HepG2 (cell line): ENCODE results near the gene KIF1B. TPM values are rescaled to one million over a fixed set of nuclear protein-coding genes. Genes with fewer than 3 reads are reported as not detected.

ENCODE experiments used
- ADNP ChIP-seq: sonication (generic); formaldehyde crosslinking; IDR thresholded peaks from 2 replicates; pipeline ENCODE4 v1.4.0; 2020; ENCODE audit warnings: missing genetic modification reagents
- ERF ChIP-seq: IDR thresholded peaks from 2 replicates; pipeline ENCODE4 v1.6.1; 2018; ENCODE audit warnings: missing biosample characterization, missing genetic modification reagents
- GABPA ChIP-seq, 2 experiments: IDR thresholded peaks; 2 replicates each; pipeline ENCODE4 v1.6.1; 2011 to 2016; ENCODE audit warnings: low read depth in 2 of 2, low read length in 1 of 2, missing biosample characterization in 1 of 2, missing genetic modification characterization in 1 of 2
- HBP1 ChIP-seq: IDR thresholded peaks from 2 replicates; pipeline ENCODE4 v1.6.1; 2016; ENCODE audit warnings: low read depth, control low read depth
- MEIS1 ChIP-seq: sonication (generic); formaldehyde crosslinking; IDR thresholded peaks from 2 replicates; pipeline ENCODE4 v1.9.0; 2021; ENCODE audit warnings: mild to moderate bottlenecking, missing genetic modification reagents, moderate library complexity, borderline replicate concordance
- NR2F1 ChIP-seq, 2 experiments: fragments of 450-650 bp in 1 of 2; formaldehyde crosslinking in 1 of 2; IDR thresholded peaks; 2 replicates each; pipeline versions ENCODE4 v1.5.0 to v1.6.1; 2016 to 2020; ENCODE audit warnings: mild to moderate bottlenecking in 1 of 2, missing compliant biosample characterization in 1 of 2, missing genetic modification reagents in 1 of 2, moderate library complexity in 1 of 2
- PATZ1 ChIP-seq: sonication (generic); formaldehyde crosslinking; IDR thresholded peaks from 2 replicates; pipeline ENCODE4 v1.4.0; 2020; ENCODE audit warnings: missing genetic modification reagents
- RERE ChIP-seq: IDR thresholded peaks from 2 replicates; pipeline ENCODE4 v1.6.1; 2016; ENCODE audit warnings: low read depth, missing genetic modification reagents, missing compliant biosample characterization
- polyA plus RNA-seq, 8 experiments: library from polyadenylated mRNA; depleted of rRNA in 3 of 8; stranded (reverse) in 7 of 8; unstranded in 1 of 8; fragments of >200 nt; fragmentation: Illumina TruSeq in 4 of 8; extraction: Trizol in 4 of 8; gene quantifications; 2 replicates each; pipeline versions ENCODE4 v1.2.1 to v1.2.3, GENCODE V29; 2011 to 2016; ENCODE audit warnings: low read depth in 4 of 8, missing spikeins in 1 of 8, mixed read lengths in 1 of 8; ENCODE audit not compliant: insufficient read depth in 1 of 8
- total RNA-seq, 5 experiments: library from RNA; depleted of rRNA; stranded (reverse); fragments of >200 nt; fragmentation: Illumina TruSeq; extraction: Trizol; gene quantifications; 2 replicates each; pipeline ENCODE4 v1.2.3, GENCODE V29; 2016; ENCODE audit warnings: low read depth in 1 of 5
- TF ChIP-seq, protein P1 (sequence below): IDR thresholded peaks from 2 replicates; pipeline ENCODE4 v1.6.1; 2016; ENCODE audit warnings: mild to moderate bottlenecking
- TF ChIP-seq, protein P2 (sequence below): sonication (generic); formaldehyde crosslinking; IDR thresholded peaks from 2 replicates; pipeline ENCODE4 v1.4.0; 2020; ENCODE audit warnings: missing genetic modification reagents, low read depth, mild to moderate bottlenecking, borderline replicate concordance
- TF ChIP-seq, protein P3 (sequence below): sonication (generic); formaldehyde crosslinking; IDR thresholded peaks from 2 replicates; pipeline ENCODE4 v1.4.0; 2020; ENCODE audit warnings: mild to moderate bottlenecking, missing genetic modification reagents
- TF ChIP-seq, protein P4 (sequence below): sonication (generic); IDR thresholded peaks from 2 replicates; pipeline ENCODE4 v1.6.1; 2016; ENCODE audit warnings: low read depth, borderline replicate concordance

KIF1B gene
- total and polyA plus RNA-seq, 2 of the 13 experiments (the other 11 are each of a cell fraction or from before 2014, with no cell fraction given): 26.7 to 32.5 TPM

GRCh38 chr1:10171105-10171767 is 39.1 kb upstream of the KIF1B start (continued):
- peak; percentile 58 for TF ChIP-seq PATZ1
- TF ChIP-seq ERF (CRISPR knock-in tag): peak; percentile 43
- peak; percentile 61 to 78; a peak in 3 of 4 replicates for TF ChIP-seq NR2F1 (CRISPR knock-in tag; IDR thresholded peaks at IDR 0.05)
- TF ChIP-seq, protein P1, sequence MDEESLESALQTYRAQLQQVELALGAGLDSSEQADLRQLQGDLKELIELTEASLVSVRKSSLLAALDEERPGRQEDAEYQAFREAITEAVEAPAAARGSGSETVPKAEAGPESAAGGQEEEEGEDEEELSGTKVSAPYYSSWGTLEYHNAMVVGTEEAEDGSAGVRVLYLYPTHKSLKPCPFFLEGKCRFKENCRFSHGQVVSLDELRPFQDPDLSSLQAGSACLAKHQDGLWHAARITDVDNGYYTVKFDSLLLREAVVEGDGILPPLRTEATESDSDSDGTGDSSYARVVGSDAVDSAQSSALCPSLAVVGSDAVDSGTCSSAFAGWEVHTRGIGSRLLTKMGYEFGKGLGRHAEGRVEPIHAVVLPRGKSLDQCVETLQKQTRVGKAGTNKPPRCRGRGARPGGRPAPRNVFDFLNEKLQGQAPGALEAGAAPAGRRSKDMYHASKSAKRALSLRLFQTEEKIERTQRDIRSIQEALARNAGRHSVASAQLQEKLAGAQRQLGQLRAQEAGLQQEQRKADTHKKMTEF (CRISPR knock-in tag): peak; percentile 68
- TF ChIP-seq MEIS1 (CRISPR knock-in tag): peak; percentile 75; the same call in 1 of the 2 replicates
- TF ChIP-seq, protein P2, sequence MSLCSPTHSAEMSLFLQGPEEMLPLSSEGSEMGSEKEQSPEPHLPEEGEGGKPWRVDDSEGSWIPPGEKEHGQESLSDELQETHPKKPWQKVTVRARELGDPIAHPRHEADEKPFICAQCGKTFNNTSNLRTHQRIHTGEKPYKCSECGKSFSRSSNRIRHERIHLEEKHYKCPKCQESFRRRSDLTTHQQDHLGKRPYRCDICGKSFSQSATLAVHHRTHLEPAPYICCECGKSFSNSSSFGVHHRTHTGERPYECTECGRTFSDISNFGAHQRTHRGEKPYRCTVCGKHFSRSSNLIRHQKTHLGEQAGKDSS (CRISPR knock-in tag): peak; percentile 82; the same call in 1 of the 2 replicates
- TF ChIP-seq ADNP (CRISPR knock-in tag): 0 out of 2 replicates have a peak, but pooled peaks have one; percentile 9
- TF ChIP-seq GABPA (IDR thresholded peaks at IDR 0.05; ENCODE audit: low read depth, low read length): no peak
- peak; percentile 45; the same call in 1 of the 2 replicates for TF ChIP-seq GABPA (CRISPR knock-in tag; IDR thresholded peaks at IDR 0.05; ENCODE audit: low read depth)
- TF ChIP-seq RERE (CRISPR knock-in tag): 0 out of 2 replicates have a peak, but pooled peaks have one; percentile 28
- TF ChIP-seq HBP1 (CRISPR knock-in tag): 0 out of 2 replicates have a peak, but pooled peaks have one; percentile 5
- TF ChIP-seq, protein P3, sequence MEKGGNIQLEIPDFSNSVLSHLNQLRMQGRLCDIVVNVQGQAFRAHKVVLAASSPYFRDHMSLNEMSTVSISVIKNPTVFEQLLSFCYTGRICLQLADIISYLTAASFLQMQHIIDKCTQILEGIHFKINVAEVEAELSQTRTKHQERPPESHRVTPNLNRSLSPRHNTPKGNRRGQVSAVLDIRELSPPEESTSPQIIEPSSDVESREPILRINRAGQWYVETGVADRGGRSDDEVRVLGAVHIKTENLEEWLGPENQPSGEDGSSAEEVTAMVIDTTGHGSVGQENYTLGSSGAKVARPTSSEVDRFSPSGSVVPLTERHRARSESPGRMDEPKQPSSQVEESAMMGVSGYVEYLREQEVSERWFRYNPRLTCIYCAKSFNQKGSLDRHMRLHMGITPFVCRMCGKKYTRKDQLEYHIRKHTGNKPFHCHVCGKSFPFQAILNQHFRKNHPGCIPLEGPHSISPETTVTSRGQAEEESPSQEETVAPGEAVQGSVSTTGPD: peak; percentile 85; the same call in 1 of the 2 replicates
- TF ChIP-seq, protein P4, sequence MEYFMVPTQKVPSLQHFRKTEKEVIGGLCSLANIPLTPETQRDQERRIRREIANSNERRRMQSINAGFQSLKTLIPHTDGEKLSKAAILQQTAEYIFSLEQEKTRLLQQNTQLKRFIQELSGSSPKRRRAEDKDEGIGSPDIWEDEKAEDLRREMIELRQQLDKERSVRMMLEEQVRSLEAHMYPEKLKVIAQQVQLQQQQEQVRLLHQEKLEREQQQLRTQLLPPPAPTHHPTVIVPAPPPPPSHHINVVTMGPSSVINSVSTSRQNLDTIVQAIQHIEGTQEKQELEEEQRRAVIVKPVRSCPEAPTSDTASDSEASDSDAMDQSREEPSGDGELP: peak; percentile 90
